ENCODE data around the gene ATP2B2.

- TF ChIP-seq EZH2phosphoT487 (IDR thresholded peaks at IDR 0.05; ENCODE audit: low read depth) (no peak), CTCF (IDR thresholded peaks at IDR 0.05; ENCODE audit: low read depth, low read length) (no peak)
Measured at GRCh38 chr3:10523561-10523960, 18.2 kb upstream of the ATP2B2 start.
